ENCODE data around the gene RBM19.

DNA sequence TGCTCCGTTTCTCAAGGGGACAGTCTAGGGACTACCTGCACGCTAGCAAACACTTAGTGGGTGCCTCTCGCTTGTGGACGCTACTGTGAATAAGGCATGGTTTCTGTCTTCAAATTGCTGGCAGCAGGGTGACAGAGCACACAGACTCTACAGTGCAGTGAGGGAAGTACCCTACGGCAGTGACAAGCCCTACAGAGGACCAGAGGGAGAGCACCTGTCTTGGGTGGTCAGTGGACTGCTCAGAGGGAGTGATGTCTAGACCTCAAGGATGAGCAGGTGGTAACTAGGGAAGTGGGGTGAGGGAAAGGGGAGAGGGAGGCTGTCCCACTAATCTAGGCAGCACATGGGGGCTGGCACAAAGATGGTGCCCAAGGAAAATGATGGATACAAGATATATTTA lies 160.5 kb downstream of the RBM19 start:
- TF ChIP-seq, protein P1, sequence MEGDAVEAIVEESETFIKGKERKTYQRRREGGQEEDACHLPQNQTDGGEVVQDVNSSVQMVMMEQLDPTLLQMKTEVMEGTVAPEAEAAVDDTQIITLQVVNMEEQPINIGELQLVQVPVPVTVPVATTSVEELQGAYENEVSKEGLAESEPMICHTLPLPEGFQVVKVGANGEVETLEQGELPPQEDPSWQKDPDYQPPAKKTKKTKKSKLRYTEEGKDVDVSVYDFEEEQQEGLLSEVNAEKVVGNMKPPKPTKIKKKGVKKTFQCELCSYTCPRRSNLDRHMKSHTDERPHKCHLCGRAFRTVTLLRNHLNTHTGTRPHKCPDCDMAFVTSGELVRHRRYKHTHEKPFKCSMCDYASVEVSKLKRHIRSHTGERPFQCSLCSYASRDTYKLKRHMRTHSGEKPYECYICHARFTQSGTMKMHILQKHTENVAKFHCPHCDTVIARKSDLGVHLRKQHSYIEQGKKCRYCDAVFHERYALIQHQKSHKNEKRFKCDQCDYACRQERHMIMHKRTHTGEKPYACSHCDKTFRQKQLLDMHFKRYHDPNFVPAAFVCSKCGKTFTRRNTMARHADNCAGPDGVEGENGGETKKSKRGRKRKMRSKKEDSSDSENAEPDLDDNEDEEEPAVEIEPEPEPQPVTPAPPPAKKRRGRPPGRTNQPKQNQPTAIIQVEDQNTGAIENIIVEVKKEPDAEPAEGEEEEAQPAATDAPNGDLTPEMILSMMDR (IDR thresholded peaks at IDR 0.05) = no peak
- no peak for TF ChIP-seq POLR2A (IDR thresholded peaks at IDR 0.05)
